ENCODE results near the gene ACAA1. TPM values are rescaled to one million over a fixed set of nuclear protein-coding genes. Genes with fewer than 3 reads are reported as not detected.

ACAA1 gene
- total and polyA plus RNA-seq, 10 of the 15 experiments (the other 5 are each of a cell fraction or from before 2014, with no cell fraction given): 5.7 to 85.4 (median 60.6) TPM

DNA sequence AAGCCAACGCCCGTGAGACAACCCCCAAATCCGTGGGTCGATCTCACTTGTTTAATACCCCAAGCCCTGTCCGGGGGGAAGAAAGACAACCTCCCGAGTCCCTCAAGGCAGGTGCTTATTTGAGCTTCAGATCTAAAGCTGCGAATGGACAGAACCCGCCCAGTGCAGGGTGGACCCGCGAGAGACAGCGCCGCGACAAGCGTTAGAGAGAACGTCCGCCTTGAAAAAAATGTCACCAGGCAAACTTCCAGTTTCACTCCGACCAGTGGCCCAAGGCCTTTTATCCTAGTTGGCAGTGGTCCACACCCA is 27.7 kb upstream of the ACAA1 start:
- Histone ChIP-seq H2AFZ (ENCODE audit: control insufficient read depth, low read depth, low read length) (peak overlapping the region; percentile 90), H3K4me1 (ENCODE audit: control insufficient read depth, insufficient read depth, low read length) (peaks cover 4% of the 10 kb centered on the region; the same call in 1 of the 2 replicates), H3K27ac (ENCODE audit: control insufficient read depth, insufficient read depth) (peak overlapping the region; percentile 100), H3K36me3 (ENCODE audit: control insufficient read depth in 2 of 2, insufficient read depth in 2 of 2, low read length in 1 of 2) (no peaks in the 10 kb centered on the region), H3K9ac (ENCODE audit: control insufficient read depth, insufficient read depth, low read length) (peak overlapping the region; percentile 92), H3K9me3 (replicated peaks; ENCODE audit: control insufficient read depth, insufficient read depth, low read length) (peaks cover 2% of the 10 kb centered on the region; the same call in 1 of the 3 replicates), H4K20me1 (ENCODE audit: control insufficient read depth, insufficient read depth) (0 out of 2 replicates have a peak, but pooled peaks cover 4% of the 10 kb centered on the region), H3K4me2 (ENCODE audit: control insufficient read depth, insufficient read depth) (peak overlapping the region; percentile 72), H3K4me3 (peak overlapping the region; percentile 77), H3K27me3 (replicated peaks in 1 of 2; ENCODE audit: control insufficient read depth in 2 of 2, insufficient read depth in 2 of 2, low read length in 1 of 2) (no peaks in the 10 kb centered on the region), H3K79me2 (ENCODE audit: control insufficient read depth, insufficient read depth, low read length) (peaks cover 42% of the 10 kb centered on the region)
- intact Hi-C loops (cut with micrococcal nuclease; ENCODE audit: unreplicated experiment): no loop called here
- RAD21 ChIA-PET (ENCODE audit: unreplicated experiment): interaction anchor here (1.0 to 5.5 kb wide), 9 partner anchors 10 to 183 kb away, joined by 3 to 62 read pairs (median 10); partner anchors contain the start of genes ACAA1, MYD88 and XYLB
- 1% methylated on average over 17 of the region's 17 CpGs for WGBS (ENCODE audit: insufficient coverage, insufficient replicate concordance, low lambda C conversion rate, missing lambda C conversion rate)
- no TSS peak for BruUV-seq (replicated peaks)
- CTCF ChIA-PET: interaction anchor here (0.8 to 6.1 kb wide), 10 partner anchors 10 to 182 kb away, joined by 3 to 74 read pairs (median 4); partner anchors contain the start of genes ACAA1, MYD88 and XYLB
- ATAC-seq: peak; percentile 47
- DNase-seq (ENCODE audit: low read depth, low spot score): no peak
- SMC1A ChIA-PET (ENCODE audit: uncharacterized antibody, unreplicated experiment): interaction anchor here (1.3 to 5.8 kb wide), 8 partner anchors 12 to 182 kb away, joined by 5 to 92 read pairs (median 6); partner anchors contain the start of genes ACAA1, MYD88 and XYLB
- POLR2A ChIA-PET: interaction anchor here (0.7 to 6.1 kb wide), 9 partner anchors 10 to 1173 kb away, joined by 3 to 146 read pairs (median 4); partner anchors contain the start of genes ACAA1 and MYD88
- FAIRE-seq: no peak
- in situ Hi-C loops (cut with MboI): no loop called here
- TF ChIP-seq, protein P1, sequence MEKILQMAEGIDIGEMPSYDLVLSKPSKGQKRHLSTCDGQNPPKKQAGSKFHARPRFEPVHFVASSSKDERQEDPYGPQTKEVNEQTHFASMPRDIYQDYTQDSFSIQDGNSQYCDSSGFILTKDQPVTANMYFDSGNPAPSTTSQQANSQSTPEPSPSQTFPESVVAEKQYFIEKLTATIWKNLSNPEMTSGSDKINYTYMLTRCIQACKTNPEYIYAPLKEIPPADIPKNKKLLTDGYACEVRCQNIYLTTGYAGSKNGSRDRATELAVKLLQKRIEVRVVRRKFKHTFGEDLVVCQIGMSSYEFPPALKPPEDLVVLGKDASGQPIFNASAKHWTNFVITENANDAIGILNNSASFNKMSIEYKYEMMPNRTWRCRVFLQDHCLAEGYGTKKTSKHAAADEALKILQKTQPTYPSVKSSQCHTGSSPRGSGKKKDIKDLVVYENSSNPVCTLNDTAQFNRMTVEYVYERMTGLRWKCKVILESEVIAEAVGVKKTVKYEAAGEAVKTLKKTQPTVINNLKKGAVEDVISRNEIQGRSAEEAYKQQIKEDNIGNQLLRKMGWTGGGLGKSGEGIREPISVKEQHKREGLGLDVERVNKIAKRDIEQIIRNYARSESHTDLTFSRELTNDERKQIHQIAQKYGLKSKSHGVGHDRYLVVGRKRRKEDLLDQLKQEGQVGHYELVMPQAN (conservative IDR thresholded peaks at IDR 0.05): peak; percentile 61; the same call in 1 of the 2 replicates
- TF ChIP-seq EGR1 (IDR thresholded peaks at IDR 0.05; ENCODE audit: borderline replicate concordance in 1 of 2, low read depth in 2 of 2, low read length in 2 of 2): peak in 1 of 2 experiments; percentile 6; a peak in 1 of 3 replicates
- peak; percentile 77 for TF ChIP-seq SMAD5 (IDR thresholded peaks at IDR 0.05; ENCODE audit: low read depth)
- TF ChIP-seq ZNF24 (IDR thresholded peaks at IDR 0.05): no peak
- TF ChIP-seq ZNF384 (IDR thresholded peaks at IDR 0.05; ENCODE audit: borderline replicate concordance, low read depth, low read length): peak; percentile 58
- TF ChIP-seq, protein P2, sequence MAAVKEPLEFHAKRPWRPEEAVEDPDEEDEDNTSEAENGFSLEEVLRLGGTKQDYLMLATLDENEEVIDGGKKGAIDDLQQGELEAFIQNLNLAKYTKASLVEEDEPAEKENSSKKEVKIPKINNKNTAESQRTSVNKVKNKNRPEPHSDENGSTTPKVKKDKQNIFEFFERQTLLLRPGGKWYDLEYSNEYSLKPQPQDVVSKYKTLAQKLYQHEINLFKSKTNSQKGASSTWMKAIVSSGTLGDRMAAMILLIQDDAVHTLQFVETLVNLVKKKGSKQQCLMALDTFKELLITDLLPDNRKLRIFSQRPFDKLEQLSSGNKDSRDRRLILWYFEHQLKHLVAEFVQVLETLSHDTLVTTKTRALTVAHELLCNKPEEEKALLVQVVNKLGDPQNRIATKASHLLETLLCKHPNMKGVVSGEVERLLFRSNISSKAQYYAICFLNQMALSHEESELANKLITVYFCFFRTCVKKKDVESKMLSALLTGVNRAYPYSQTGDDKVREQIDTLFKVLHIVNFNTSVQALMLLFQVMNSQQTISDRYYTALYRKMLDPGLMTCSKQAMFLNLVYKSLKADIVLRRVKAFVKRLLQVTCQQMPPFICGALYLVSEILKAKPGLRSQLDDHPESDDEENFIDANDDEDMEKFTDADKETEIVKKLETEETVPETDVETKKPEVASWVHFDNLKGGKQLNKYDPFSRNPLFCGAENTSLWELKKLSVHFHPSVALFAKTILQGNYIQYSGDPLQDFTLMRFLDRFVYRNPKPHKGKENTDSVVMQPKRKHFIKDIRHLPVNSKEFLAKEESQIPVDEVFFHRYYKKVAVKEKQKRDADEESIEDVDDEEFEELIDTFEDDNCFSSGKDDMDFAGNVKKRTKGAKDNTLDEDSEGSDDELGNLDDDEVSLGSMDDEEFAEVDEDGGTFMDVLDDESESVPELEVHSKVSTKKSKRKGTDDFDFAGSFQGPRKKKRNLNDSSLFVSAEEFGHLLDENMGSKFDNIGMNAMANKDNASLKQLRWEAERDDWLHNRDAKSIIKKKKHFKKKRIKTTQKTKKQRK (IDR thresholded peaks at IDR 0.05; ENCODE audit: low read depth, low read length): no peak
- TF ChIP-seq SMAD1 (IDR thresholded peaks at IDR 0.05; ENCODE audit: low read depth, partially characterized antibody): peak; percentile 90
- TF ChIP-seq, protein P3, sequence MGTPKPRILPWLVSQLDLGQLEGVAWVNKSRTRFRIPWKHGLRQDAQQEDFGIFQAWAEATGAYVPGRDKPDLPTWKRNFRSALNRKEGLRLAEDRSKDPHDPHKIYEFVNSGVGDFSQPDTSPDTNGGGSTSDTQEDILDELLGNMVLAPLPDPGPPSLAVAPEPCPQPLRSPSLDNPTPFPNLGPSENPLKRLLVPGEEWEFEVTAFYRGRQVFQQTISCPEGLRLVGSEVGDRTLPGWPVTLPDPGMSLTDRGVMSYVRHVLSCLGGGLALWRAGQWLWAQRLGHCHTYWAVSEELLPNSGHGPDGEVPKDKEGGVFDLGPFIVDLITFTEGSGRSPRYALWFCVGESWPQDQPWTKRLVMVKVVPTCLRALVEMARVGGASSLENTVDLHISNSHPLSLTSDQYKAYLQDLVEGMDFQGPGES (IDR thresholded peaks at IDR 0.05): no peak
- no peak for TF ChIP-seq IKZF2 (IDR thresholded peaks at IDR 0.05)
- TF ChIP-seq SIN3A (IDR thresholded peaks at IDR 0.05; ENCODE audit: low read depth, low read length): 0 out of 2 replicates have a peak, but pooled peaks have one; percentile 23
- TF ChIP-seq BCL11A (IDR thresholded peaks at IDR 0.05; ENCODE audit: low read depth, low read length): no peak
- peak; percentile 42; the same call in 1 of the 2 replicates for TF ChIP-seq LARP7 (IDR thresholded peaks at IDR 0.05)
- peak; percentile 26; the same call in 1 of the 2 replicates for TF ChIP-seq TCF3 (IDR thresholded peaks at IDR 0.05; ENCODE audit: borderline replicate concordance, insufficient read depth, low read depth, low read length)
- 0 out of 2 replicates have a peak, but pooled peaks have one; percentile 49 for TF ChIP-seq ZNF207 (IDR thresholded peaks at IDR 0.05; ENCODE audit: borderline replicate concordance)
- TF ChIP-seq, protein P4, sequence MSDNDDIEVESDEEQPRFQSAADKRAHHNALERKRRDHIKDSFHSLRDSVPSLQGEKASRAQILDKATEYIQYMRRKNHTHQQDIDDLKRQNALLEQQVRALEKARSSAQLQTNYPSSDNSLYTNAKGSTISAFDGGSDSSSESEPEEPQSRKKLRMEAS (IDR thresholded peaks at IDR 0.05; ENCODE audit: low read depth, low read length): no peak
- TF ChIP-seq GATAD2B (conservative IDR thresholded peaks at IDR 0.05; ENCODE audit: low read depth): peak; percentile 39; the same call in 1 of the 2 replicates
- TF ChIP-seq ASH2L (IDR thresholded peaks at IDR 0.05; ENCODE audit: borderline replicate concordance, low read depth): peak; percentile 59; the same call in 1 of the 2 replicates
- TF ChIP-seq POU2F2 (IDR thresholded peaks at IDR 0.05; ENCODE audit: borderline replicate concordance, low read depth, low read length): peak; percentile 67; the same call in 1 of the 3 replicates

Measured in GM12878 (cell line).